Measurements from ENCODE around the gene NANS.
"Not testable (repeated sequence)": the region's sequence is repeated elsewhere in the genome, so short reads cannot be mapped to it uniquely, and the experiment has no call there.

Gene NANS

DNA sequence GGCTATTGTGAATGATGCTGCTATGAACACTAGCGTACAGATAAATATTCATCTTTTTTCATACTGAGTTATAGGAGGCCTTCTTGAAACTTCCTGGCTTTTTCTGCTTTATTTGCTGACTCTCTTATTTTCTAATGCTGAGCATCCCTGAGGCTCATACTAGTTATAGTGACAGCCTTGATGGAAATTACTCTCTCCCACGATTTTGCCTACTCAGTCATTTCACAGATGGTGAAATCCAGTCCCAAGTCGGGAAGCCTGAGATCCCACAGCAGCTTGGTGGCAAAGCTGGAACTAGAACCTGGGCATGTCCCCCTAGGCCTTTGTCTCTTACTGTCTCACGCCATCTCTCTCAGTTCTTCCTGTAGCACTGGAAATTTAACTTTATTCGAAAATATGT is 22.4 kb downstream of the NANS start:
- TF ChIP-seq ZNF274 (IDR thresholded peaks at IDR 0.05; ENCODE audit: low read depth, low read length) = no peak
- H3K4me3 ChIP-seq (ENCODE audit: low read length) = no peak overlapping the region

DNA sequence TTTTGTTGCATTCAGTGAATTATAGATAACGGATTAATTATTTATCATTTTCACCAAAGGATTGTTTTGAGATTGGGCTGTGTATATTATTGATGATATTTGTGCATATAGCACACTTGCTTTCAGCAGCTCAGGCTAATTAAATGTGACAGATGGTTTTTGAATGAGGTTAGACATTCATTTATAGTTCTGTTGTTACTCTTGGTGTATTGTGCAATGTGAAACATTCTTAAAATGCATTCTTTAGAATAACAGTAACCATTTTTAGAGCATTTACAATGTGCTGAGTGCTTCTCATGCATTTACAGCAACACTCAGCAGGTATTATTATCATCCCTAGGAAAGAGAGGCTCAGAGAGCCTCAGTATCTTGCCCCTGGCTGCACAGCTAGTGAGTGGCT is 23.8 kb downstream of the NANS start:
- no peak for TF ChIP-seq ZNF274 (IDR thresholded peaks at IDR 0.05; ENCODE audit: low read depth, low read length)

DNA sequence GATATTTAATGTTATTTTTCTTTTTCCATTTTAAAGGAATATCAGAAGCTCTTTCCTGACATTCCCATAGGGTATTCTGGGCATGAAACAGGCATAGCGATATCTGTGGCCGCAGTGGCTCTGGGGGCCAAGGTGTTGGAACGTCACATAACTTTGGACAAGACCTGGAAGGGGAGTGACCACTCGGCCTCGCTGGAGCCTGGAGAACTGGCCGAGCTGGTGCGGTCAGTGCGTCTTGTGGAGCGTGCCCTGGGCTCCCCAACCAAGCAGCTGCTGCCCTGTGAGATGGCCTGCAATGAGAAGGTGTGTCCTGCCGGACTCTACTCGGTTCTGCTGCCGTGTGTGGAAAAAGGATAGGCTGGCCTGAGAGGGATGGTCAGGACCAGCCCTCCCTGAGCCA is 24.2 kb downstream of the NANS start:
- H3K4me3 ChIP-seq (ENCODE audit: low read length) = no peak overlapping the region
- no peak for TF ChIP-seq ZNF274 (IDR thresholded peaks at IDR 0.05; ENCODE audit: low read depth, low read length)

More for the DNA sequence above, 23.8 kb downstream of the NANS start:
- H3K4me3 ChIP-seq (ENCODE audit: low read length) = no peak overlapping the region

DNA sequence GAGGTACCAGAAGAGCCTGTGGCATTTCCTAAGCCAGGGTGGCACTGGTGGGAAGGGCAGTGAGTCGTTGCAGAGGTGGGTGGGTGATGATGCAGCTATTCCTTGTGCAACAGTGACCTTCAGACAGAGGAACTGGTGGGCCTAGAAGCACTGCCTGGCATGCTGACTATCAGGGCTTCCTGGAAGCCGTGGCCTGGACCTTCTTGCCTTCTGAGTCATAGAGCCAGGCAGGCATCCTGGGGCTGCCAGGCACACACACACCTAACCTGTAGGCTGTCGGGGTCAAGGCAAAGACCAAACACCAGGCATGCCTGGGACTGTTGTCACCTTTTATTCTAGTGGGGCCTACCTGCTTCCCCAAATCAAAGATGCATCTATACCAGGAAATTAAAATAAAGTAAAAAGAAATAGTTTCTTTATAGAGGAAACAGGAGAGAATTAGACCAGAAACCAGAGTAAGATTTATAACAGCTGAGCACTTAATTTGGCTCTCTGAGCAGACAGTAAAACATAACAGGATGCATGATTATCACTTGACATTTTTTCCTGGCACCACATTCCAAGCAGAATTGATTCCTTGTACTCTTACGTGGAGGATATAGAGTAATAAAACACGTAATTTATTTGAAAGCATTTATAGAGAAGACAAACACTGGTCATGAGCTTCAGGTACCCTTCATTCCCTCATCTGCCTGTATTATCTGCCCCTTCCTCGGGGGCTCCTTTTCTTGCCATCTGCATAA is 25.1 kb downstream of the NANS start:
- no peak overlapping the region for H3K4me3 ChIP-seq (ENCODE audit: low read length)
- TF ChIP-seq ZNF274 (IDR thresholded peaks at IDR 0.05; ENCODE audit: low read depth, low read length) = no peak

DNA sequence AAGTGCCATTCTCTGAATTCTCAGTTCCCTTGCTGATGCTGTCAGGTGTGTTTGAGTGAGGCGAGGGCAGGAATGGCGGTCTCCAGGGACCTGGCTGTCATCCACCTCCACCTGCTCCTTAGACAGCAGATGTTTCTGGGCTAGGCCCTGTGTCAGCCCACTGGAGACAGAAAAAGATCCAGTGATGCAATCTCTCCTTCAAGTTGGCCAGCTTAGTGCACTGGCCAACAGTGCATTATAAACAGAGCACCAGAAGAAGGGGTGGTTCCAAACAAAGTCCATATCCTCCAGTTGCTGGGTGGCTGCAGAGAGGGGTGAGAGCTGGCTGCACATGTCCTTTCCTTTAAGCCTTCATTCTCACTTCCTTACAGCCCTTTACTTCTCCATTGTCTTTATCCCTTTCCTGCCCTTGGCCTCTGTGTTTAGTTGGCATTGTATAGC is 26.5 kb downstream of the NANS start:
- TF ChIP-seq ZNF274 (IDR thresholded peaks at IDR 0.05; ENCODE audit: low read depth, low read length) = no peak
- no peak overlapping the region for H3K4me3 ChIP-seq (ENCODE audit: low read length)

DNA sequence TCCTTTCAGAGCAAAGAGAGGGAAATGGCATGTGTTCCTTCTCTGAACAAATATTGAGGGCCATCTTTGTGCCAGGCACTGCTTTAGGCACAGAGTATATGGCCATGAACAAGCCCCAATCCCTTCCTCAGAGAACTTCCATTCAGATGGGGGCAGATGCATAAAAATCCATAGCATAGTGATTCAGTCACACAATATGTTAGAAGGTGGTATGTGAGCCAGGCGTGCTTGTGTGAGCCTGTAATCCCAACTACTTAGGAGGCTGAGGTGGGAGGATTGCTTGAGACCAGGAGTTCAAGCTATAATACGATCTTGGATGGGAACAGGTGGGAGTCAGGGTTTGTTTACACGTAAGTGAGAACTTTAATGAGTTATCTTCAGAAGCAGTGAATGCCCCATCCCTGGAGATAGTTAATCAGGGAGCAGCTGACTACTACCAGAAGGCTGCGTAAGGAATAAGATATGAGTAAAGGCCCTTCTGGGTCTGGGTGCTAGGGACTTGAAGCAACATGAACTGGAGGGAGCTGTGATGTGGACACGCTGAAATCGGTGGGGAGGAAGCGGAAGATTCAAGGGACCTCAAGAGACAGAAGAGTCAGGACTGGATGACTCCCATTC is 27.1 kb downstream of the NANS start:
- H3K4me3 ChIP-seq (ENCODE audit: low read length) = no peak overlapping the region
- no peak for TF ChIP-seq ZNF274 (IDR thresholded peaks at IDR 0.05; ENCODE audit: low read depth, low read length)

DNA sequence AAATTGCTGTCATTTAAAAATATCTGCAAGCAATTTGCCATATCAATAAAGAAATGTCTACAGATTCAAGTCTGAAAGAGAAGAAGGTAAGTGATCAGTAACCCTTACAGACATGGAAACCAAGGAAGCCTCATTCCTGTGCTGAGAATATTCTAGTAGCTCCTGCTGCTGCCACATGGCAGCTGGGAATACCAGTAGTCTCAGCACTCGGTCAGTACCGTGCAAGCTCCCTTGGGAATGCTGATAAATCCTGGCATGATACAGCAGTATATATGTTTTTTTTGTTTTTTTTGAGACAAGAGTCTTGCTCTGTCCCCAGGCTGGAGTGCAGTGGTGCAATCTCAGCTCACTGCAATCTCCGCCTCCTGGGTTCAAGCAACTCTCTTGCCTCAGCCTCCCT is 27.9 kb downstream of the NANS start:
- H3K4me3 ChIP-seq (ENCODE audit: low read length) = no peak overlapping the region
- no peak for TF ChIP-seq ZNF274 (IDR thresholded peaks at IDR 0.05; ENCODE audit: low read depth, low read length)

DNA sequence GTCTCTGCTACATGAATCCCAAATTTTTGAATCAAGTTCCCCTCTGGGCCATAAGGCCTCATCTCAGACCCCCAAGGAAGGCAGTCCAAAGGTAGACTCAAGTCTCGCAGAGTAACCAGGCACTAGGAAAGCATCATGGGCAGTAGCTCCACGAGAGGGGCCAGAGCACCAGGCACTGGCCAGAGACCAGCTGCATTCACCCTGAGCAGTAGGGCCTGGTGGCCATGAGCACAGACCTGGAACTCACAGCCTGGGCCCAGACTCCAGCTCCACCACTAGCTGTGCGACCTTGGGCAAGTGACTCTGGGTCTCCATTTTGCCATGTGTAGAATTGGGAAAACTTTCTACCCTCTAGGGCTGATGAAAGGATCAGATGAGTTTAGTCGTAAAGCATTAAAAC is 28.5 kb downstream of the NANS start:
- H3K4me3 ChIP-seq (ENCODE audit: low read length) = no peak overlapping the region
- no peak for TF ChIP-seq ZNF274 (IDR thresholded peaks at IDR 0.05; ENCODE audit: low read depth, low read length)

DNA sequence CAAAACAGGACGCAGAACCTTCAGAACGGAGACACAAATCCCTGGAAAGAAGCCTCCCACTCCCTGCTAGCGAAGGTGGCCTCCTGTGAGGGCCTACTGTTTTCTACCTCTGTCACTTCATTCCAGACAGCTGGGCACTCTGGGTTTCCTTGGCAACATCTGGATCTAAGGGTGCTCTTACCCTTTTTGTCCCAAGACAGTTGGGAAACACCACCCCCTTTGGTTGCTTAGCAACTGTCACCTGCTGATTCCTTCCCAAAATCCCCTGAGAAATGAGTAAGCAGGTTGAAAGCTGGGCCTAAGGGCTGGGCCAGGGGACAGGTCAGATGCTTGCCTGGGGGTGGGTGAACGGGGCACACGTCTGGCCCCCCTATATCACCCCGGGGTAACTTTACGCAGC is 29.4 kb downstream of the NANS start:
- no peak overlapping the region for H3K4me3 ChIP-seq (ENCODE audit: low read length)
- no peak for TF ChIP-seq ZNF274 (IDR thresholded peaks at IDR 0.05; ENCODE audit: low read depth, low read length)

DNA sequence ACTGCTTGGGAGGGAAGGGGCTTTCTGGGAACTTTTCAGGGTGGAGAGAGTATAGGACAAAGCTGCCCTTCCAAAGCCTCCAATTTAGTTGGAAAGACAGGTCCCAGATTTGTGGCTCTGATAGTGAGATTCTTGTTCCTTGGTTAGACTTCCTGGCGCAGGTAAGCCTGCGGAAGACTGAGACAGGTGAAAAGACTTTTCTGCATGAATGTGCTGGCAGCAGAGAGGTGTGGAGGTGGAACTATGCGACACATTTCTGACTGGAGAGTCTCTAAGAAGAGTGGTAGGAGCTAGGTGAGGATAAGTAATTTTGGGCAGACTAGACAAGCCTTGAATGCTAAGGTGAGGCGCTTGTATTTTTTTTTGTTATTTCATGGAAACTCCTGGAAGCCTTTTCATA is 29.9 kb downstream of the NANS start:
- no peak for TF ChIP-seq ZNF274 (IDR thresholded peaks at IDR 0.05; ENCODE audit: low read depth, low read length)

DNA sequence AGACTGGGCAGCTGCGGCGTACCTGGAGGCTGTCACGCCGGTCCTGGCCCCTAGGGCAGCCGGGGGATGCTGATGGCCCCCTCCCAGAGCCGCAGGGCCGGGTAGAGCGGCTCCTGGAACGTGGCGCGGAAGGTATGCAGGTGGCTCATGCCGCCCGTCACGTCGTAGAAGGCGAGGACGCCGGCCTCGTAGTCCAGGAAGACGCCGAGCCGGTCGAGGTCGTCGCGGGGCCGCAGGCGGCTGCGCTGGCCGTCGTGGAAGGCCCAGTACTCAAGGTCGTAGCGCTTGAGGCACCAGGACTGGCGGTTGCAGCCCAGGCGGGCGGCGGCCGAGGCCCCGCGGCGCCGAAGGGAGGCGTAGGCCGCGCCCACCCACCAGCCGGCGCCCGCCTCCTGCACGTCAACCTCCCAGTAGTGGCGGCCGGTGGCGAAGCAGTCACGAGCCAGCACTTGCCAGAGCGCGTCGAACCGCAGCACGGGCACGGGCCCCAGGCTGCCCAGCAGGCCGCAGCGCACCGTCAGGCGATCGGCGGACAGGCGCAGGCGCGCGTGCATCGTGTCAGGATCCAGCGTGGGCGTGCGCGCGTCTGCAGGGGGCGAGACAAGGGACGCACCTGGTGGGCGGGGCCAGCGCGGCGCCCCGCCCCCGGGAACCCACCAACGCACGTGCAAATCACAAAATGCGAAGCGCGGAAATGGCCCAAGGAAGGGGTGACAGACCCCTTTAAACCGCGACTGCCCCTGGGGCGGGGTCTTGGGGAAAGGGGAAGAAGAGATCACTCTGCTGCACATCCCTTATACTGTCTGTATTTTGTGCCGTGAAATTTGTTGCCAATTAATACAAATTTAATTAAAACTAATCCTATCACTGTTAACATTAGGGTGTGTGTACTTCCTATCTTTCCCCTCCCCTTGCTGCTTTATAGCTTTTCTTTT is 31.2 kb downstream of the NANS start:
- TF ChIP-seq ZNF274 (IDR thresholded peaks at IDR 0.05; ENCODE audit: low read depth, low read length) = no peak
- no peak overlapping the region for H3K4me3 ChIP-seq (ENCODE audit: low read length)

More for the DNA sequence above, 29.9 kb downstream of the NANS start:
- no peak overlapping the region for H3K4me3 ChIP-seq (ENCODE audit: low read length)

DNA sequence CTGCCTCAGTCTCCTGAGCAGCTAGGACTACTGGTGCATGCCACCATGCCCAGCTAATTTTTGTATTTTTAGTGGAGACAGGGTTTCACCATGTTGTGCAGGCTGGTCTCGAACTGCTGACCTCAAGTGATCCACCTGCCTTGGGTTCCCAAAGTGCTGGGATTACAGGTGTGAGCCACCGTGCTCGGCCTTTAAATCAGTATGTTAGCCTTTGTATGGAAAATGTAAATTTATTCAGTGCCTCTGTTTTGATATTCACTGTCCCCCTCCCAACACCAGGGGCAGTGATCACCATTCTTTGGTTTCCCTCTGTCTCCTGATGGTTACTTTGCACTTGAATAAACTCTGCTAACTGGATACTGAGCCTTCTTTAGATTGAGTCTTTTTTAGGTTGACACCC is 34.1 kb downstream of the NANS start:
- H3K4me3 ChIP-seq (ENCODE audit: low read length) = not testable (repeated sequence)

DNA sequence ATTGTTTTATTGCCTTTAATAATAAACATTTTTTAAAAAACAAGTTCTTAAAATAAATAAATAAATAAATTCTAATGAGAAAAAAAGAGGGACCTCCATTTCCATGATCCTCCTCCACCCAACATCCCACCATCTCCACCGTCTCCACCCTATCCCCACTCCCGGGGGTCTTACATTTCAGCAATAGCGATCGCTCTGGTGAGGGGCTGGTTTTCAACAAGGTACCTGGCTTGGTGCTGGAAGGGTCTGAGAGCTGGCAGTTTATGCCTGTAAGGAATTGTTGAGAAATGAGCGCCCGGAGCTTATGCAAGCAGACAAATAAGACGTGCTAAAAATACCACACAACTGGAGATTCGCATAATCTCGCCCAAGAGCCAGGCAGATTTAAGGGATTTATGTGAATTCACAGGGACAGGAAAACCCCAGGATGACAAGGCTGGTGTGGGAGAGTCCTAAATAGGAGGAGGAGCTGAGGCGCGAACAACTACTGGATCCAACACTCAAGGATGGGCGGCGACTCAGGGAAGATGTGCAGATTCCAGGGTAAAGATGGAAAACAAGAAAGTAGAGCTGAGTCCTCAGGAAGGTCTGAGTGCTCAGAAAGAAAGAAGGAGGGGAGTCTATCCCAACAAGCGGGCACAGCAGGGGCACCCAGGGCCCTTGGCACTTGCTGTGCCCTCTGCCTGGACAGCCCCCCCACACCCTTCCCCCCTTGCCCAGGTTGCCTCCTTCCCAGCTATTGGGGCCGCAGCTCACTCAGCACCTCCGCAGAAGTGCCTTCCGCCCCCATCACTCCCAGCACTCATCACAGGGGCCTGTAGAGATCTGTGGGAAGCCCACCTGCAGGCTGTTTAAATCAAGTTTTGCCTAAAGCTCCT is 35.4 kb downstream of the NANS start:
- no peak overlapping the region for H3K4me3 ChIP-seq (ENCODE audit: low read length)
- no peak for TF ChIP-seq ZNF274 (IDR thresholded peaks at IDR 0.05; ENCODE audit: low read depth, low read length)

DNA sequence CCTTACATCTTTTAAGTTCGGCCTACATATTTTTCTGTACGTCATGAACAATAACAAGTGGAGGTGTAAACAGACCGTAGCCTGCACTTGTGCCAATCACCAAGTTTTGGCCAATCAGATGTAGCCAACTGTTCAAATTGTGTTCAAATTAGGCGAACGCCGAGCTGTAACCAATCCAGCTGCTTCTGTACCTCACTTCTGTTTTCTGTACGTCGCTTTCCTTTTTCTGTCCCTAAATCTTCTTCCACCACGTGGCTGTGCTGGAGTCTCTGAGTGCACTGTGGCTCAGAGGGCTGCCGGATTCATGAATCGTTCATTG is 36.0 kb downstream of the NANS start:
- no peak overlapping the region for H3K4me3 ChIP-seq (ENCODE audit: low read length)
- no peak for TF ChIP-seq ZNF274 (IDR thresholded peaks at IDR 0.05; ENCODE audit: low read depth, low read length)

All from GM08714 (cell line).